ENCODE measurements around the gene ANKRD9.

GRCh38 chr14:102516531-102517391, 7.2 kb upstream of the ANKRD9 start:
- TF ChIP-seq POLR2A (IDR thresholded peaks at IDR 0.05): peak in 1 of 2 donors; percentile 23
- TF ChIP-seq CTCF (IDR thresholded peaks at IDR 0.05): peak; percentile 56 to 99 (median 96)

All from uterus (tissue), 2 donors.